Activated naive CD4-positive, alpha-beta T cell treated with anti-CD3 and anti-CD28 coated beads, Interleukin-2, amount 50 U/mL, for 24 hours (primary cell): ENCODE data around the gene DPM3.
"Not testable (repeated sequence)": the region's sequence is repeated elsewhere in the genome, so short reads cannot be mapped to it uniquely, and the experiment has no call there.

ENCODE experiments used
- H3K27ac Mint-ChIP-seq: one replicate; pipeline ENCODE4 v1.8.0; 2021; ENCODE audit warnings: mild to moderate bottlenecking, mixed read lengths
- H3K27me3 Mint-ChIP-seq: one replicate; pipeline ENCODE4 v1.8.0; 2021; ENCODE audit warnings: mixed read lengths
- H3K36me3 Mint-ChIP-seq: one replicate; pipeline ENCODE4 v1.8.0; 2021; ENCODE audit warnings: mixed read lengths
- H3K4me1 Mint-ChIP-seq: one replicate; pipeline ENCODE4 v1.8.0; 2021; ENCODE audit warnings: mixed read lengths
- H3K4me3 Mint-ChIP-seq: one replicate; pipeline ENCODE4 v1.8.0; 2021; ENCODE audit warnings: mild to moderate bottlenecking, mixed read lengths
- H3K9me3 Mint-ChIP-seq: one replicate; pipeline ENCODE4 v1.8.0; 2021; ENCODE audit warnings: mixed read lengths

Gene DPM3

GRCh38 chr1:155139895-155140629 is at the start of gene DPM3:
Gene DPM3 (minus strand): TSS chr1:155140531. CDS start chr1:155140240, 291 bp downstream.
- Mint-ChIP-seq H3K9me3 (no peaks in the 10 kb centered on the region), H3K27me3 (no peaks in the 10 kb centered on the region), H3K4me1 (peaks cover 36% of the 10 kb centered on the region), H3K27ac (peak within 1 kb of the TSS; percentile 93), H3K36me3 (peaks cover 2% of the 10 kb centered on the region), H3K4me3 (peak within 1 kb of the TSS; percentile 93)

- not testable (repeated sequence) for H3K27me3 Mint-ChIP-seq, H3K9me3 Mint-ChIP-seq, H3K27ac Mint-ChIP-seq, H3K36me3 Mint-ChIP-seq, H3K4me3 Mint-ChIP-seq
- H3K4me1 Mint-ChIP-seq: peaks cover 32% of the 10 kb centered on the region
These were observed 49.6 kb upstream of the DPM3 start for GRCh38 chr1:155189926-155190325.

GRCh38 chr1:155188268-155188667 is 47.9 kb upstream of the DPM3 start:
- no peak overlapping the region for H3K4me3 Mint-ChIP-seq

GRCh38 chr1:155187456-155187891 is 47.1 kb upstream of the DPM3 start:
- Mint-ChIP-seq H3K4me3 (no peak overlapping the region), H3K27ac (no peak overlapping the region), H3K9me3 (no peaks in the 10 kb centered on the region), H3K27me3 (no peaks in the 10 kb centered on the region), H3K4me1 (peaks cover 12% of the 10 kb centered on the region), H3K36me3 (peaks cover 4% of the 10 kb centered on the region)

More at GRCh38 chr1:155188268-155188667, 47.9 kb upstream of the DPM3 start:
- peak overlapping the region; percentile 80 for H3K27ac Mint-ChIP-seq
- H3K9me3 Mint-ChIP-seq: no peaks in the 10 kb centered on the region
- peaks cover 3% of the 10 kb centered on the region for H3K36me3 Mint-ChIP-seq
- H3K27me3 Mint-ChIP-seq: no peaks in the 10 kb centered on the region
- peaks cover 17% of the 10 kb centered on the region for H3K4me1 Mint-ChIP-seq

- H3K9me3 Mint-ChIP-seq: no peaks in the 10 kb centered on the region
- peaks cover 7% of the 10 kb centered on the region for H3K4me1 Mint-ChIP-seq
- no peaks in the 10 kb centered on the region for H3K27me3 Mint-ChIP-seq
- H3K36me3 Mint-ChIP-seq: peaks cover 4% of the 10 kb centered on the region
- no peak overlapping the region for H3K27ac Mint-ChIP-seq
- no peak overlapping the region for H3K4me3 Mint-ChIP-seq
These were observed 46.6 kb upstream of the DPM3 start for GRCh38 chr1:155186794-155187455.

- Mint-ChIP-seq H3K27ac (no peak overlapping the region), H3K36me3 (peaks cover 4% of the 10 kb centered on the region), H3K27me3 (no peaks in the 10 kb centered on the region), H3K4me1 (peaks cover 5% of the 10 kb centered on the region), H3K9me3 (no peaks in the 10 kb centered on the region), H3K4me3 (no peak overlapping the region)
These were observed 45.9 kb upstream of the DPM3 start for GRCh38 chr1:155186067-155186793.

- peaks cover 4% of the 10 kb centered on the region for H3K36me3 Mint-ChIP-seq
- H3K9me3 Mint-ChIP-seq: no peaks in the 10 kb centered on the region
- peaks cover 5% of the 10 kb centered on the region for H3K4me1 Mint-ChIP-seq
- no peak overlapping the region for H3K4me3 Mint-ChIP-seq
- no peaks in the 10 kb centered on the region for H3K27me3 Mint-ChIP-seq
- no peak overlapping the region for H3K27ac Mint-ChIP-seq
These were observed 45.4 kb upstream of the DPM3 start for GRCh38 chr1:155185783-155186066.

GRCh38 chr1:155184835-155185782 is 44.8 kb upstream of the DPM3 start:
- no peak overlapping the region for H3K27ac Mint-ChIP-seq
- peaks cover 5% of the 10 kb centered on the region for H3K4me1 Mint-ChIP-seq
- no peaks in the 10 kb centered on the region for H3K27me3 Mint-ChIP-seq
- H3K36me3 Mint-ChIP-seq: peaks cover 4% of the 10 kb centered on the region
- H3K9me3 Mint-ChIP-seq: no peaks in the 10 kb centered on the region
- no peak overlapping the region for H3K4me3 Mint-ChIP-seq

- H3K27ac Mint-ChIP-seq: no peak overlapping the region
- no peak overlapping the region for H3K4me3 Mint-ChIP-seq
- H3K9me3 Mint-ChIP-seq: no peaks in the 10 kb centered on the region
- no peaks in the 10 kb centered on the region for H3K27me3 Mint-ChIP-seq
- peaks cover 4% of the 10 kb centered on the region for H3K36me3 Mint-ChIP-seq
- H3K4me1 Mint-ChIP-seq: peaks cover 5% of the 10 kb centered on the region
These were observed 44.0 kb upstream of the DPM3 start for GRCh38 chr1:155184351-155184811.

- Mint-ChIP-seq H3K4me1 (peaks cover 5% of the 10 kb centered on the region), H3K36me3 (peaks cover 7% of the 10 kb centered on the region), H3K27me3 (no peaks in the 10 kb centered on the region), H3K9me3 (no peaks in the 10 kb centered on the region), H3K27ac (no peak overlapping the region), H3K4me3 (no peak overlapping the region)
These were observed 43.5 kb upstream of the DPM3 start for GRCh38 chr1:155183775-155184221.

GRCh38 chr1:155182052-155182550 is 41.8 kb upstream of the DPM3 start:
- peaks cover 8% of the 10 kb centered on the region for H3K36me3 Mint-ChIP-seq
- H3K27ac Mint-ChIP-seq: peak overlapping the region; percentile 35
- H3K4me3 Mint-ChIP-seq: no peak overlapping the region
- no peaks in the 10 kb centered on the region for H3K27me3 Mint-ChIP-seq
- H3K9me3 Mint-ChIP-seq: no peaks in the 10 kb centered on the region
- no peaks in the 10 kb centered on the region for H3K4me1 Mint-ChIP-seq

- peaks cover 8% of the 10 kb centered on the region for H3K36me3 Mint-ChIP-seq
These were observed 41.2 kb upstream of the DPM3 start for GRCh38 chr1:155181371-155182051.

GRCh38 chr1:155179112-155180031 is 39.0 kb upstream of the DPM3 start:
- Mint-ChIP-seq H3K27me3 (no peaks in the 10 kb centered on the region), H3K4me3 (no peak overlapping the region), H3K27ac (no peak overlapping the region), H3K36me3 (peaks cover 8% of the 10 kb centered on the region), H3K4me1 (peaks cover 15% of the 10 kb centered on the region), H3K9me3 (no peaks in the 10 kb centered on the region)

More at GRCh38 chr1:155181371-155182051, 41.2 kb upstream of the DPM3 start:
- no peak overlapping the region for H3K4me3 Mint-ChIP-seq
- H3K9me3 Mint-ChIP-seq: no peaks in the 10 kb centered on the region
- no peaks in the 10 kb centered on the region for H3K27me3 Mint-ChIP-seq
- H3K4me1 Mint-ChIP-seq: peaks cover 5% of the 10 kb centered on the region
- no peak overlapping the region for H3K27ac Mint-ChIP-seq
